HG03060 (cell line): ENCODE measurements around the gene UBE2QL1.
A peak's percentile ranks its signal among the peaks of the same experiment; 100 is the strongest.

Source experiments
- ATAC-seq: cut with Tn5 transposase; IDR thresholded peaks from one replicate; pipeline ENCODE4 v1.9.1; 2021; ENCODE audit warnings: low read depth, moderate number of reproducible peaks; ENCODE audit not compliant: unreplicated experiment

The UBE2QL1 gene

DNA sequence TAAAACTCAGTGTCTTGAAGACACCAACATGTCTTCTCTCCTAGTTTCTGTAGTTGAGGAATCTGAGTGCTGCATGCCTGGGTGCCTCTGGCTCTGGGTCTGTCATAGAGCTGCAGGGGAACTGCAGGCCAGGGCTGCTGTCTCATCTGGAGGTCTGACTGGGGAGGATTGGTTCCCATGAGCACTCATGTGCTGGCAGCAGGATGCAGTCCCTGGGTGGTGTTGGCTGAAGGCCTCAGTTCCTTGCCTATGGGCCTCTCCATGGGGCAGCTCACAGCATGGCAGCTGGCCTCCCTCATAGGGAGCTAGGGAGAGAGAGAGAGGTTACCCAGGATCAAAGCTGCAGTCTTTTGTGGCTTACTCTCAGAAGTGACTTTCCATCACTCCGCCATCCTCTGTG is 22.6 kb downstream of the UBE2QL1 start:
- ATAC-seq, result no peak

DNA sequence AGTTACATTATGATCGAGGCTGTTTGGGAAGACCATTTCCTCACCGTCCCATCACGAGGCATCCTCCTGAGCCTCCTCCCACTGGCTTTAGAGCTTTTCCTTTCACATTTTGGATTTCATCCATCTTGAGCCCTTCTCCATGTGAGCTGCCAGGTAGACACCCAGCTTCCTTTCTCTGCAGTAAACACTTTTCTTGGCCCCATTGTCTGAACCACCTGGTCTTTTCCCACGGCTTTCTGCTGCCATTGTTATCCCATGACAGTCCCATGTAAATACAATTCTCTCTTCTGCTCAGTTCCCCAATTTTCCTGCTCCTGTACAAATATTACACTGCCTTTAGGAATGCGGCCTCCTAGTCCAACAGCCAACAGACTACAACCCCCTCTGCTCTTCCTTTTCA is 24.1 kb downstream of the UBE2QL1 start:
- ATAC-seq, result no peak

DNA sequence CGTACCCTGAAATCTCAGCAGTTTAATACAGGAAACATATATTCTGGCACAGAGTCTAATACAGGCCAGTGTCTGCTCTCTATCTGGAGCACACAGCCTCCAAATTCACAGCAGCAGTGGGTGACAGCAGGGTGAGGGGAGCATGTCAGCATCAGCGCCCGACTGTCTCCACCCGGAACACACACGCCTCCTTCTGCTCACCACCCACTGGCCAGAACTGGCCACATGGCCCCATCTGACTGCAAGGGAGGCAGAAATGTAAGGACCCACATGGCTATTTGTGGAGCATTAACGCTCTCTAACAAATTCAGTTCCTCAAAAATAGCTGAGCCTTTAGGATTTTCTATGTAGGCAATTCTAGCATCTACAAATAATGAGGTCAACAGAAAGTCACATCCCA is 24.6 kb downstream of the UBE2QL1 start:
- ATAC-seq, result no peak

DNA sequence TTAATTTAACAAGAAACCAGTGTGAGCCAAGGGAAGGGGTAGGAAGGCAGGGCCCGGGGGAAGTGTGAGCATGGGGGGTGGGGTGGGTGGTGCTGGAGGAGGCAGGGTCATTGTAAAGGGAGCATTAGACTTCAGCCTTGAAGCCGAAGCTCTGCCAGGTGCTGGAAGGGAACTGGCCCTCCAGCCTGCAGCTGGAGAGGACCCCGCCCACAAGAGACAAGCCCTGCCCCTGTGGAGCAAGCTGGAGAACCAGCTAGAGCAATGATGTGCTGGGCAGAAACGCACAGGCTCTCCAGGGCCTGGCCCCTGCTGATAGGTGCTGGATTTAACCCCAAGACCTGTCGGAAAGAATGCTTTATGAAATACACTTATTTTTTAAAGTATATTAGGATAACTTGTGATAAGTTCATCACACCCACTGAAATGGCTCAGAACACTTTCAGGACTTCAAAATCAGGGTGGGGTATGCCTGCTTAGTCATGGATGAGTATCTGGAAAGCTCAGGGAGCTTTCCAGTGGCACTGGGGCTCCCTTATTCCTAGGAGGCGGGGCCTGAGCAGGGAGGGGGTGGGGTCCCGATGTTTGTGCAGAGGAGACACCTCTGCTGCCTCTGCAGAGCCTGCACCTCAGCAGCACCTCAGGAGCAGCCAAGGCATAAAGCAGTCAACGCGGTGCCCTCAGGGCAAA is 27.1 kb downstream of the UBE2QL1 start:
- ATAC-seq, result no peak

DNA sequence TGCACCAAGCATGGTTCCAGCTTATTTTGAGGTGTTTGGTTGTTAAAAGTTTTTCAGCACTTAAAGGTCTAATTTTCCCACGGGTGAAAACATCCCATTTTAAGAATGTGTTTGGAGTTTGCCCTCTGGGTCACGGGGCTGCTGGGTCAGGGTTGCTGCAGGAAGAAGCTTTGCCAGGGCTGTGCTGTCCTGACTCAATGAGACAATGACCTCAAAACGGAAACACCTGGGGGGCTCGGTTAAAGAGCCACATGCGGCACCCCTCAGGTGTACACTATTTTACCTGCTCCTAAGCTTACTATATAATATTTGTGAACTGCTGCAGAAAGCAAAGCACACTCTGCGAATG is 27.6 kb downstream of the UBE2QL1 start:
- no peak for ATAC-seq

DNA sequence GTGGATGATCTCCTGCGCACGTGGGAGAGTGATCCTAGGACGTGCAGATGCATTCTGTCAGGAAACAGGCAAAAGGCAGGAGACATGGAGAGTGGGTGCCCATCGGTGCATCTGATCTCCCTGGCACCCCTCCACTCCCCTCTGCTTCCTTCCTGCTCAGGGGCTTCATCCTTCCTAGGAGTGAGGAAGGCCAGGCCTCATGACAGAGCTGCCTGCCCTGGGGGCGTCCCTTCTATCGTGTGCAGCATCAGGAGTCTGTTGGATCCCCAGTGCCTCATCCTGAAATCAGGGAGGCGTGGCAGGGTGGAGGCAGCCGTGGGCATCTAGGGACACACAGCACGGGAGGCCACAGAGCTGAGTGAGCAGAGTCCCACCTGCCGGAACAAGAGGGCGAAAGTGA is 30.1 kb downstream of the UBE2QL1 start:
- no peak for ATAC-seq

DNA sequence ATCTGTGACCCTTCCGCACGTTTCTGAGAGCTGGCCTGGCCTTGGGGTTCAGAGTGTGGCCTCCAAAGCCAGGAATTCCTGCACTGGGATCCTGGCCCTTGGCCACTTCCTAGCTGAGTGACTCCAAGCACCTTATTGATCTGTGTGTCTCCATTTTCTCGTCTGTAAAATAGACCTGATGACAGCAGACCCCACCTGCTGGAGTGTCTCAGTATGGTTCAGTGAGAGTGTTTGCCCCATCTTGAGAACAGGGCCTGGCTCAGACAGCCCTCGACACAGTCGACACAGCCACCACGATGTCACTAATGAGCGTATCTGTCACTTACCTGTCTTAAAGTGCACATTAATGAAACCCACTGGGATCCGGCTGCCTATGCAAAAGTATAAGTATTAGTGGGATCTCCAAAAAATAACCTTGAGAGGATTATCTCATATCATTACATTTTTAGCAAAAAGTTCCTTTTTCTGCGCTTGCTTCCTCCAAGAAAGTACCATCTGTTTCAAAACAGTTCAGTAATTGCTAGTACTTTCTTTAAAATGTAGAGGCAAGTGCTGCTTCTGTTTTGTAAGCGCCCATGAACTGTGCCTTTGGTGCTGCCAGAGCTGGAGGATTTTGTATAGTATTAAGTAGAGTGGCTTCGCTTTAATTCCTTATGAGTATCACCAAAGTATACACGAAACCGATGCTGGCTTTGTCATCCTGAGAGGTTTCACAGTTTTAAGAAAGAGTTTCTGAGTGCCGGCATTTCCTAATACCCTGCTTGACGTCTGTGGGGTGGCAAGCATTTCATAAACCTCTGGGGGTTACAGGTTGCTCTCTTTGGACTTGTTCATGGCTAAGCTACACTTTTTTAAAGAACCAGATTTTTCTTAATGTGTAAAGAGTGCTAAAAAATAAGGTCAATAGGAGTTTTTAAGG is 31.7 kb downstream of the UBE2QL1 start:
- ATAC-seq, result no peak

DNA sequence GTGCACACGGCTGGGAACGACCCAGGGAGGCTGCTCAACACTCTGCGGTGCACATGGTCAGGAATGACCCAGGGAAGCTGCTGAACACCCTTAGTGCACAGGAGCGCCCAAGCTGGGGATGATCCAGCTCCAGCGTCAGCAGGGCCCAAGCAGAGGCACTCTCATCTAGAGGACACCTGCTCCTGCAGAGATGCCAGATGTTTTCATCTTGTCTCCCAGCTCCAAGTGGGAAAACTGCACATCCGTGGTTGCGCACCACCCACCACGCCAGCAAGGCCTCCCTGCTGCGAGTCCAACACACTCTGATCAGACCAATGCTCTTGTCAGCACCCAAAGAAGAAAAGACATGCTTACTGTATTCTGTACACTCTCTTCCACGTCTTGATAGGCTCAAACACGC is 34.1 kb downstream of the UBE2QL1 start:
- no peak for ATAC-seq

DNA sequence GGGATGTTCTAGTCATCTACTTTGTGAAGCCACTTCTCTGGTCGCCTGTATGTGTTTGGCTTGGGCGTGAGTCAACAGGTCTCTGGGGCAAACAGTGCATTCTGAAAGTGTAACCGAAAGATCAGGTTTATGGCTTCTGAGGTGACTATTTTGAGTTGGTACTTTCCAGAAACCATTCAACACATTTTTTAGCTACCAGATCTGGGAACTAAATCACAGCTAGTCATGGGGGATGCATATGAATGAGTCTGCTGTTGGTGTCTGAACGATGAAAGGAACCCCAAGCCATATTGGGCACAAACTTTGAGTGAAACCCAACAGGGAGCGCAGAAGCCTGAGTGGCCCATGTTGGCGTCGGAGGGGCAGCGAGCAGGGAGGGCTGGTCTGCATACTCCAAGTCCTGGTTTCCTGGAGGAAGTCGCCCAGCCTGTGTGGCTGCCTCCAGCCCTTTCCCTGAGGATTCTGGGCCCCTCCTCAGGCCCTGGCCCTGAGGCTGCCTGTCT is 35.3 kb downstream of the UBE2QL1 start:
- ATAC-seq, result peak; percentile 75

DNA sequence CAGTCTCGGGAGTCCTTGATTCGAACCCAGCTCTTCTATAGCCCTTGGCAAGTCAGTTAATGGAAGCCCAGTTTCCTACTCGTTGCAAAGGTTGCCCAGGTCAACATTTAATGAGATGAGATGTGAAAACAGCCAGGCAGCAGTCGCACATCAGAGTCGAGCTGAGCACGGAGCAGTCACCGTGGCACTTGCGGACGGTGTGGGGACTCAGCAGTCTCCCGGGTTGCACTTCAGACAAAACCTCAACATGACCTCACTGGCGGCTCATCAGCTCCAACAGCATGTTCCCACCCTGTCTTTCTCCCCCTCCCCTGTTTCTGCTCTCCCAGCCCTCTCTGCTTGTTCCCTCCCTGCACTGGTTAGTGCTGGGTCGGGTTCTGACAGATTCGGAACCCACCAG is 35.8 kb downstream of the UBE2QL1 start:
- ATAC-seq, result no peak

DNA sequence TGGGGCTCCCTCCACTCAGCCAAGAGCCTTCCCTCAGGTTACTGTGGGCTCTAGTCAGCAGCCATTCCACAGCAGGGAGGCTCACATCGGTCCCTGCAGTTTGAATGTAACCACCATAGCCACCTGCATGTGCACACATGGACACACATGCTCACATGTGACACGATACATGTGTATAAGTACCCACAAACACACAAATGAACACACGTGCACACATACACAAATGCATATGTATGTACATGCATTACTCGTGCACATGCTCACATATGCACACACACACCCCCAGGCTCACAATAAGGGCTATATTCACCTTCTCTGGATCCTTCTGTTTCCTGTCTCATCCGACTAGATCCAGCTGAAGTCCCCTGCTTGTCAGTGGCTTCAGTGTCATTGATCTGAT is 36.2 kb downstream of the UBE2QL1 start:
- no peak for ATAC-seq

DNA sequence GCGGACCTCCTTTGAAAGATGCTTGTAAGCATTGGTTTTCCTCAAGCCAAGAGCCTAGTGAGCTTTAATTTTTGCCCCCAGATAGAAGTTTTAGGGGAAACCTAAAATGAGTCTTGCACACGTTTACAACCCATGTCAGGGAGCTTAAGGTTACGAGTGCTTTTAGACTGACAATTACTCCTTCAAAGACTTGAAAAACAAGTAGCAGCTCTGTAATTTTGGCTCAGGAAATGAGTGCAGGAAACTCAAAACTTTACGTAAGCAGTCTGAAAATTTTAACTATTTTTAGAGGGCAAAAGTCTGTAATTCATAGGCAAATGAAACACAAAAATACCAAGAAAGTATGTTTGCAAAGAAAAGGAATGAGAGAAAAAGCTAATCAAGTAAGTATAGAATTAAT is 36.8 kb downstream of the UBE2QL1 start:
- no peak for ATAC-seq

DNA sequence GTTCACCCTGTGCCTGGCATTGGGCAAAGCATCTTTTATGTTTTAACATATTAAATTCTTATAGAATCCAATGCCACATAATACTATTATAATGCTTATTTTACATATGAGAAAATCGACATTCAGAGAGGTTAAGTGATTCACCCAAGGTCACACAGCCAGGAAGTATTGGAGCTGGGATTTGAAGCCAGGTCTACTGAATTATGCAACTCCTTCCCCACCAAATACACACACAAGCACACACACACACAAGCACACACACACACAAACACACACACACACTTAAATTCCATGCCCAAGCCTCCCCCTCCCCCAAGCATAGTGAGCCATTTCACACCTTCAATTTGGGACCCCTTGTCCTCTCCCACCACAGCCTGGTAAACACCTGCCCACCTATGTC is 37.4 kb downstream of the UBE2QL1 start:
- no peak for ATAC-seq

DNA sequence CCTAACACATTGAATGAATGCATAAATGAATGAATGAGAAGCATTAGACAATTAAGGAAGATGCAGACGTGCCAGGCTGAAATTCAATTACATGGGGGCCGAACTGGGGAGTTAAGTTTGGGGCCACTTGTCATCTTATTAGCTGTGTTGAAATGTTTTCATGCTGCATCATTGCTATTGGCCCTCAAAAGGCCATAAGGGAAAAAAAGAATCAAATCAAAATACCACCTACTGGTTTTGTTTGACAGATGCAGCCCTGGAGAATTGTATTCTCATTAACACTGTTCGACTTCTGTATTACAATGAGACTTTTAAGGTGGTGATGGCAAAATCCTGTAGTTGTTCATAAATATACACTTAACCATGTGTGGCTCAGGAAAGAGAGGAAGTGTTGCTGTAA is 38.4 kb downstream of the UBE2QL1 start:
- ATAC-seq, result no peak

DNA sequence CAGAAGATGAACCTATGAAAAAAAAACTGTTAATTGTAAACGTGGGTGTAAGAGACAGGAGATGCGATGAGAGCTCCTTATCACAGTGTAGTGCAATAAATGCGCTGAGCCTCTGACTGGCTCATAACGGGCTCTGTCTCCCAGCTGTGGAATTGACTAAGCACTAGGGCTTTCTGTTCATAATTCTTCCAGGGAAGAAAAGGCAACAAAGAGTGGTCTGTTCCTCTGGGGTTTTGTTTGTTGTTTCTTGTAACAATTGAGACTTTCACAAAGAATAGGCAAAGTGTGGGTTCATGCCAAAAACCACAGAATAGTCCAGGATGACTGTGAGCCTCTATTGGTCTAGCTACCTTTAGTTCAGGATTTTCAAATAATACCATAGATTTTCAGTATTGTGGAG is 39.4 kb downstream of the UBE2QL1 start:
- ATAC-seq, result no peak

DNA sequence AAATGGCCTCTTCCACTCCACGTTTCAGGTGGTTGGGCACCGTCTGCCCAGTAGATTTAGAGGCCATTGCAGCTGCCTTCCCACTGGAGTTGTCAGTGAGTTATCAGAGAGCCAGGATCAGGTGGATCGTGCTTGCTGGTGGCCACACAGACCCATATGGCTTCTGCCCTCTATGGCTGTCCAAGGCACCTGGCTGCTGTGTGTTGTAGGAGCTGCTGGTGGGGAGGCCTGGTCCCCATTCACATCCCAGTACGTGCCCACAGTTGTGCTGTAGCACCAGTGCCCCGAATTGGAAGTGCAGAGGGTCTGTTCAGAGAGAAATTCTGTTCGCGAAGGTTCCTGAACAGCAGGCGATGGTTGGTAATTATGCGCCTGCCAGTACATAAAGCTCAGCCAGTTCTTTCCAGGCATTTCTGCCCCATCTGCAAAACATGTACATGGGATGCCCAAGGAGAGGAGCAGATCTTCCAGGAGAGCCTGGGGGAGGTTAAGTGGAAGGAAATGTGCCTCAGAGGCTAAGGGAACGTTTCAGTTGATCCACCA is 41.1 kb downstream of the UBE2QL1 start:
- no peak for ATAC-seq

DNA sequence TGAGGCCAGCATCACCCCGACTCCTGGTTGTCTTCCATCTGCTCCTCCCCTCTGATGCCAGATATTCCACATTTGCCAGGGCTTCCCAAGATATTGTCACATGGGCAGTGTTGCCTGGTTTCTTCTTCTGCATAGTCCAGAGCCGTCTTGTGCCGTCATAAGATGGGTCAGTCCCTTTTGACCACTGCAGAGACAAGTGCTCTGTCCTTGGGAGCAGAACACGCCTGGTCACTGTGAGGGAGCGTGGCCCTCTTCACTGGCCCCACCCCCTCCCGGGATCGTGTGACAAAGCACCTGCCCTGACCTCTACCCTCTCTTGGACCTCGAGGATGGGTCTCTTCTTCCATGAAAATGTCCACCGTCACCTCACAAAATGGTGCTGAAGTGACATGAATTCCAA is 41.6 kb downstream of the UBE2QL1 start:
- ATAC-seq, result no peak

DNA sequence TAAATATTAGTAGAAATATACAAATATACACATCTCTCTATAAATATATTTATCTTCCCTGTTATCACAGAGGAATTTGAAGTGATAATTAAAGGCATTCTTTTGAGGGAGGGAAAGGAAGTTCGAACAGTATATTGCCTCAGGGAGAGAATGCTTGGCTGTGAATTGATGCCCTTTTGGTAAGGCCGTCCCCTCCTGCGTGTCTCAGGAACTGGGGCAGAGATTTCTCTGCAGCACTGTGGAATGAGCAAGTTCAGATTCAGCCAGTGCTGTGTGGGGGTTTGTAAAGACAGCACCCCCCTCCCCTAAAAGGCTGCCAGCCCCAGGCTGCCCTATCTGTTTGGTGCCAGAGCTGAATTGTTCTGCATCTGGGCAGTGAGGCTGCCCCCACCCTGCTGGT is 42.0 kb downstream of the UBE2QL1 start:
- ATAC-seq, result no peak

DNA sequence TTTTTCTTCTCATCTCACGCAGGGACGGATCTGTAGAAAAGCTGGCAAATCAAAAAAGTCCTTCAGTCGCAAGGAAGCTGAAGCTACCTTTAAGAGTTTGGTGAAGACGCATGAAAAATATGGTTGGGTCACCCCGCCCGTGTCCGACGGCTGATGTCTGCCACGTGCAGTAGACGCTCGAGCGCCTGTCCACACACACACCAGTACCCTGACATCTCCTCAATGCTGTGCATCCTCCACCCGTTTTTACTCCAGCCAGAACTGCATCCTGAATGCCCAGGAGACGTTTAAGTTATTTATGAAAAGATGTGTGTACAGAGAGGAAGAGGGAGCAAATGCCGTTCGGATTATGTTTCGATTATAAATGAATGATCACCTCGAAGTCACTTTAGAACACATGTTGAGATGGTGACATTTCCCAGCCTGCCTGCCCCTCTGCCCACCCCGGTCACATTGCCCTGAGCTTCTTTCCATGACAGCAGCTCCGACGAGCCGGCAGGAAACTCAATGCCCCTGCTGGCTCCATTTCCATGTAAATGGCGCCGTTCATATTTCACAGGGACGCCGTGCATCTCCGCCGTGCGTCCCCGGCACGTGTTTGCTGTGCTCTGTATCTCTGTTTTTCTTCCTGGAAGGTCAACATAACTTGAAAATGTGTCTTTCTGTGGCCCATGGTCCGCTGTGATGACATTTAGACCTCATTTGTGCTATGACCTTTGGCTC is 42.7 kb downstream of the UBE2QL1 start:
- no peak for ATAC-seq

DNA sequence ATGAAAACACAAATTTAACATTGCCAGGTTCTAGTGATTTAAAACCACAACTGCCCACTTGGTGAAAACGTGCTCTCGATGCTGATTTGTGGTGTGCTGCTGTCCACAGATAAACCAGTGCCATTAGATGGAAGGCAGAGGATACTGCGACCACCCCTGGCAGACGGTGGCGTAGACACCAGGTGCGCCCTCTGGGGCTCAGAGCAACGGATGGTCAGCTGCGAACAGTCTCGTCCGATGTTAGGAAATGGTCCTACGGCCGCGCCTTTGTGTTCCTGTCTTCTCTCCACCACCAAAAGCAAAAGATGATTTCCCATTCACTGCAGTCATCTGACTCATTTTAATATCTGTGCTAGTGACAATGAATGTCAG is 43.2 kb downstream of the UBE2QL1 start:
- no peak for ATAC-seq

DNA sequence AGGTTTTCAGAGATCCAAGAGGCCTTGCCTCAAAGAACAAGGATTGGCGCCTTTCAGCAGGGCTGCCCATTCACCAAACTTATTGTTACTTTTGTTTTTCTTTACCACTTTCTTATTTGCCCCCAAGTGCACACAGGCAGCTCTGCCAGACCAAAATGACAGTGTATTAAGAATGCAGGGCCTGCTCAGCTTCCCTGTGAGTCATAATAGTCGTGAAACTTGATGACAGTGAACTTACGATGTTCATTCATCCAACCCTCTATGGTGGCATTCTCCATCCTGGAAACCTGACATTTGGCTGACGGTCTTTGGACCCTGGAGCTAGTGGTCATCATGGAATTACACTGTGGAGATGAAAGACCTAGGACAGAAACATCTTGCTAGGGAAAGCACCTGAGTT is 44.3 kb downstream of the UBE2QL1 start:
- no peak for ATAC-seq
